NCI-H1436 treated with DMSO at 0.1 percent for 48 hours (cell line): ENCODE results near the gene PIK3CB.
"Not testable (repeated sequence)": the region's sequence is repeated elsewhere in the genome, so short reads cannot be mapped to it uniquely, and the experiment has no call there.

Experiments
- DNase-seq: peaks from one replicate; lab custom pipeline; 2025; lab: John Stamatoyannopoulos, UW

Gene PIK3CB

DNA sequence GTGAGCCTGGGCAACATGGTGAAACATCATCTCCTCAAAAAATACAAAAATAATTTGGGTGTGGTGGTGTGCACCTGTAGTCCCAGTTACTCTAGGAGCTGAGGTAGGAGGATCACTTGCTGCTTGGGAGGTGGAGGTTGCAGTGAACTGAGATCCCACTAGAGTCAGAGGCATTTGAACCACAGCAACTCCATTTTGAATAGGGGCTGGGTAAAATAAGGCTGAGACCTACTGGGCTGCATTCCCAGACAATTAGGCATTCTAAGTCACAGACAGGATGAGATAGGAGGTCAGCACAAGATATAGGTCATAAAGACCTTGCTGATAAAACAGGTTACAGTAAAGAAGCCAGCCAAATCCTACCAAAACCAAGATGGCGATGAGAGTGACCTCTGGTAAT, 12.1 kb upstream of the PIK3CB start:
- DNase-seq: not testable (repeated sequence)

DNA sequence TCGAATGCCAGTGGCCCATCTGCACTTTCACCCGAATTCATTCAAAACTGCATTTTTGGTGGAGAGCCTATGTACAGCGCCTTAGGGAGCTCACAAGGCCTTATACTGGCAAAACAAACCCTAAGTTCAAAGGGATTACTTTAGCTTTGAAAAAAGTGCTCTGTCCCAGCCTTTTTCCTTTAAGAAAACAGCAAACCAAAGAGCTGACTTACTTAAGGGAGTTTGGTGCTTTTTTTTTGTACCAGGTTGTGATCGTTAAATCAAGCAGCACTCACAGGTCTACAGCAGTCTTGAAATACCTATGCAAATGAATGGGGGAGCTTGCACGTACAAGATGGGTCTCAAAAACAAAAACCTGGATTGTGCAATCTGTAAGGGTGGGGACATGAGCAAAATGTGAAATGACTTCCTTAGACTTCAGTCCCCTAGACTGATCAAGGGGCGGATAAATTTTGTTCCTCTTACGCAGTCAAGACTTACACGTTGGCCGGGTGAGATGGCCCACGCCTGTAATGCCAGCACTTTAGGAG, 11.6 kb upstream of the PIK3CB start:
- DNase-seq: no peak

DNA sequence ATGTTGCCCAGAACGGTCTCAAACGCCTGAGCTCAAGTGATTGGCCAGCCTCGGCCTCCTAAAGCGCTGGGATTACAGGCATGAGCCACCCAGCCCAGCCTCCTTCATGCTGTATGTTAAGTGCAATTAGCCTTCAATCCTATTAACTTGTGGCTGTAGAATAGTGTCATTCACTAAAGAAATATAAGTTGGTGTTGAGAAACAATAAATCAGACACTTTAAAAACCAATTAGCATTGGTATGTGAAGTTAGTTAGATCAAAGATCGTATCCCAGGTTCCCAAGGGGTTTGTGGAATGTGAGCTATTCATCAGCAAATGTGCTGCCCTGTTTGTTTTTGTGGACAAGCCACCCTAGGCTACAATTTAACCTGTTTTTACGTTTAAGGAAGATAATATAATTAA, 11.0 kb upstream of the PIK3CB start:
- DNase-seq: no peak

DNA sequence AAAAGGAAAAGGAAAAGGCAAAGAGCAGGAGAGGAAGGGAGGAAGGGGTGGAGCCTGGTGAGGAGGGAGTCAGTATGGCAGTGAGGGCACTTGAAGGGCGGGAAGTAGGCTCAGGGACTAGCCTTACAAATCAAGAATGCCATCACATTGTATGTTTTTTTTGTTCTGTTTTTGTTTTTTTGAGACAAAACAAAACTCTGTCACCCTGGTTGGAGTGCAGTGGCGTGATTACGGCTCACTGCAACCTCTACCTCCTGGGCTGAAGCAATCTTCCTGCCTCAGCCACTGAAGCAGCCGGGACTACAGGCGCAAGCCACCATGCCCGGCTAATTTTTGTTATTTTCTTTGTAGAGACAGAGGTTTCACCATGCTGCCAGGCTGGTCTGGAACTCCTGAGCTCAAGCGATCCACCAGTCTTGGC, 10.5 kb upstream of the PIK3CB start:
- no peak for DNase-seq

DNA sequence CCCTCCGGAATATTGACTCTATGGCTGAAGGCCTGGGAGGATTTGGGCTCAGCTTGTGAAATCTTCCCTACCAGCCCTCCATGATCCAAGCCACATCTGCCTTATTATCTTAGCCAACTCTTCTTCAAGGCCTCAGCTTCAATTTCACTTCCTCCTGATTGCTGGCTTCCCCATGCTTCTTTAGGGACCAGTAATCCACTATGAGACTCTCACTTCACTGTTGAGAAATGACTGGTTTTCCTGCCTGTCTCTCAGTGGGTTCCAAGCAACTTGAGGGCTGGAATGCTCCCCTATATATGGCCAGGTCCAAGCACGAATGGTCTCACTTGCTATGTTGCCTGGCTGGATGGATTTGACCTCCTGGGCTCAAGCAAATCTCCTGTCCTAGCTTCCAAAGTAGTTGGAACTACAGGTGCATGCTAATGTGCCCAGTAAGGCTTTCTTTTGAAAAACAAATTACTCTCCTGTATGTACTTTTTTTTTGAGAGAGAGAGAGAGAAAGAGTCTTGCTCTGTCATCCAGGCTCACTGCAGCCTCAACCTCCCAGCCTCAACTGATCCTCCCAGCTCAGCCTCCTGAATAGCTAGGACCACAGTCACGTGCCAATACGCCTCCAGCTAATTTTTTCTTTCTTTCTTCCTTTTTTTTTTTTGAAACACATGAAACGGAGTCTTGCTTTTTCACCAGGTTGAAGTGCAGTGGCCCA, 7.9 kb upstream of the PIK3CB start:
- no peak for DNase-seq

DNA sequence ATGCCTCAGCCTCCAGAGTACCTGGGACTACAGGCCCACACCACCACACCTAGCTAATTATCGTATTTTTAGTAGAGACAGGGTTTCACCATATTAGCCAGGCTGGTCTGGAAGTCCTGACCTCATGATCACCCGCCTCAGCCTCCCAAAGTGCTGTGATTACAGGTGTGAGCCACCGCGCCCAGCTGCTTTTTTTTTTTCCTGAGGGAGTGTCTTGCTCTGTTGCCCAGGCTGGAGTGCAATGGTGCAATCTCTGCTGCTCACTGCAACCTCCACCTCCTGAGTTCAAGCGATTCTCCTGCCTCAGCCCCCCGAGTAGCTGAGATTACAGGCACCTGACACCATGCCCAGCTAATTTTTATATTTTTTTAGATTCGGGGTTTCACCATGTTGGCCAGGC, 3.7 kb upstream of the PIK3CB start:
- not testable (repeated sequence) for DNase-seq

DNA sequence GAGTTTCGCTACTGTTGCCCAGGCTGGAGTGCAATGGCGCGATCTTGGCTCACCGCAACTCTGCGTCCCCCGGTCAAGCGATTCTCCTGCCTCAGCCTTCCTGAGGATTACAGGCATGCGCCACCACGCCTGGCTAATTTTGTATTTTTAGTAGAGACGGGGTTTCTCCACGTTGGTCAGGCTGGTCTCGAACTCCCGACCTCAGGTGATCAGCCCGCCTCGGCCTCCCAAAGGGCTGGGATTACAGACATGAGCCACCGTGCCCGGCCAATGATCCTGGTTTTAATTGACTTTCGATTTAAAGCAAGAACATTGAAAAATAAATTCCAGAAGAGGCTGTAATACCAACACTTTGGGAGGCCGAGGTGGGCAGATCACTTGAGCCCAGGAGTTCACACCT, 1.1 kb upstream of the PIK3CB start:
- not testable (repeated sequence) for DNase-seq

DNA sequence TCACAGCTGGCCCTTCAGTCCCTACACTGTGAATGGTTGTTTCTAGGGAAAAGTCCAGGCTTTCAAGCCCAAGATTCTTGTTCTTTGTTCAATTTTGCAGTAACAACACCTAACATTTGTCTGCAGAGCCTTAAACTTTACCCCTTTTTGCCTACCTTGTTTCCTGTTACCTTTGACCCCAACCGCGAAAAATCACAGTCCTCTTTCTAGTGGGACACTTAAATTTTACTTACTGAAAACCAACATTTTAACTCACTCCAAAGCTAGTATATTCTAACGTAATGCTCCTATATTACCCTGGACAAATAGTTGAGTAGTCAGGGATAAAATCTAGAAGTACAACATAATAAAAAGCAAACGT, 649 bp upstream of the PIK3CB start:
- DNase-seq: no peak

DNA sequence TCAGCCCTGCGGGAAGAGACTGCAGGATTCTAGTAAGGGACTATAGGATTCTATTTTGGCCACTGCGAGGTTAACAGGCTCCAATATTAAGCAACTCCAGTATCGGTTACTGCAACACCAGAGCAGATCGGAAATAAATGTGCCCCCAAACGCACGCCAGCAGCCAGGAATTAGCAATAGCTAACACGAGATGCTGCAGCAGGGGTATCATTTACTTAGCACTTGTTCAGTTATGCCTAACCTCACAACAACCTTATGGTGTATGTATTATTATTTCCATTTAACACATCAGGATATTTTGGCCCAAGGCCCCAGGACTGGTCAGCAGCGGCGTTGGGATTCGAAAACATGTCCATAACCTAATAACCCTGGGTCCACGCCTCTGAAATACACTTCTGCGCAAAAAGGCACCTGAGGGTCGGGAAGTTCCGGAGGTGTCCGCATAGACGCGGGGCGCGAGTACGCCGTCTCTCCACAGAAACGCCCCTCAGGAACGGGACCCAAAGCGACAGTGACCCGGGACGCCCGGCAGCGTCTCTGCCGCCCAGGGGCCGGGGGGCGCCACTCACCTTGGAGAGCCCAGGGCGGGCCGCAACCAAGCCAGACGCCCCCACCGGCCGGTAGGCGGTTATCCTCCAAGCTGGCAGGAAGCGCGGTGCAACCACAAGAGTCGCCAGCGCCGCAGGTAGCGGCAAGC, 681 bp downstream of the PIK3CB start:
- no peak for DNase-seq

DNA sequence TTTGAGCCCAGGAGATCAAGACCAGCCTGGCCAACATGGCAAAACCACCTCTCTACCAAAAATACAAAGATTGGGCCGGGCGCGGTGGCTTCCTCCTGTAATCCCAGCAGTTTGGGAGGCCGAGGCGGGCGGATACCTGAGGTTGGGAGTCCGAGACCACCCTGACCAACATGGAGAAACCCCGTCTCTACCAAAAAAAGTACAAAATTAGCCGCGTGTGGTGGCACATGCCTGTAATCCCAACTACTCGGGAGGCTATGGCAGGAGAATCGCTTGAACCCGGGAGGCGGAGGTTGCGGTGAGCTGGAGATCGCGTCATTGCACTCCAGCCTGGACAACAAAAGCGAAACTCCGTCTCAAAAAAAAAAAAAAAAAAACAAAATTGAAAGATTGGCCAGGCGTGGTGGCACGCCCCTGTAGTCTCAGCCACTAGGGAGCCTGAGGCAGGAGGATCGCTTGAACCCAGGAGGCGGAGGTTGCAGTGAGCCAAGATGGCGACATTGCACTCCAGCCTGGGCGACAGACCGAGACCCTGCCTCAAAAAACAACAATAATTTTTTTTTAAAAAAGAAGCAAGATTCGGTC, 2.2 kb downstream of the PIK3CB start:
- DNase-seq: not testable (repeated sequence)

DNA sequence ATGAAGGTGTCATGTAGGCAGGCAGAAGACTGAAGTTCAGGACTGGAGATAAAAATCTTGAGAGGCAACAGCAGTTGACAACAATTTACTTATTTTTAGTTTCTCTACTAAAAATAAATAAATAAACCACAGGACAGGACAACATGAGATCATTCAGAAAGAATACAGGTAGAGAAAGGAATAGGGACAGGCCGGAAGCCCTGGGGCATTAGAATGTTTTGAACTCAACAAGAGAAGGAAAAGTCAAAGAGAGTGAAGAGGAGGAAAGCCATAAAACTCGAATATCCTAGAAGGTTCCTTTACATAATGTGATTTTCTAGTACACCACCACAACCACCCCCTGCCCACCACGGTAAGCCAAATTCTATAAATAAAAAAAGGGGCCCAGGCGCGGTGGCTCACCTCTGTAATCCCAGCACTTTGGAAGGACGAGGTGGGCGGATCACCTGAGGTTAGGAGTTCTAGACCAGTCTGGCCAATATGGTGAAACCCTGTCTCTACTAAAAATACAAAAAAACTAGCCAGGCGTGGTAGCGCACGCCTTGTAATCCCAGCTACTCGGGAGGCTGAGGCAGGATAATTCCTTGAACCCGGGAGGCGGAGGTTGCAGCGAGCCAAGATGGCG, 4.7 kb downstream of the PIK3CB start:
- DNase-seq: no peak

DNA sequence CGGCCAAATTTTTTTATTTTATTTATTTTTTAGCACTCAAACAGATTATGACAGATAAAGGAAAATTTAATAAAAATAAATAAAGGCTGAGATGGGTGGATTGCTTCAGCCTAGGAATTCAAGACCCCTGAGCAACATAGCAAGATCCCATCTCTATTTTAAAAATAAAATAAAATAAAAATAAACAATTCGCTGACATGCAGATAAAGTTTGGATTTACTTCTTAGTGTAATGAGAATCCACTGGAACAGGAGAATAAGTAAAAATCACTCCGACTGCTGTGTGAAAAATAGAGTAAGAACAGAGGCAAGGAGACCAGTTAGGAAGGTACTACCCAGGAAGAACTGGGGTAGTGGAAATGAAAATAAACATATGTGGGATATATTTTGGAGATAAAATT, 5.6 kb downstream of the PIK3CB start:
- no peak for DNase-seq

DNA sequence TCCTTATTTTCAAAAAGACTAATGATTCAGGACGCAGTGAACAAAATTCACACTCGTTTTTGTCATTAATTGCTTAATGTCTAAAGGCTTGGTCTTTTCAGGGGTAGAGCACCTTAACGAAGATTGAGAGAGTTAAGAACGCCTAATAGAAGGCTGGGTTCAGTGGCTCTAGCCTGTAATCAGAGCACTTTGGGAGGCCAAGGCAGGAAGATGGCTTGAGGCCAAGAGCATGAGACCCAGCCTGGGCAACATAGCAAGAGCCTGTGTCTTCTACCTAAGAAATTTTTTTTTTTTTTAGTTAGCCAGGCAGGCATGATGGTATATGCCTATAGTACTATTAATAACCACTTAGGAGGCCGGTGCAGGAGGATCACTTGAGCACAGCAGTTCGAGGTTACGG, 7.5 kb downstream of the PIK3CB start:
- no peak for DNase-seq

DNA sequence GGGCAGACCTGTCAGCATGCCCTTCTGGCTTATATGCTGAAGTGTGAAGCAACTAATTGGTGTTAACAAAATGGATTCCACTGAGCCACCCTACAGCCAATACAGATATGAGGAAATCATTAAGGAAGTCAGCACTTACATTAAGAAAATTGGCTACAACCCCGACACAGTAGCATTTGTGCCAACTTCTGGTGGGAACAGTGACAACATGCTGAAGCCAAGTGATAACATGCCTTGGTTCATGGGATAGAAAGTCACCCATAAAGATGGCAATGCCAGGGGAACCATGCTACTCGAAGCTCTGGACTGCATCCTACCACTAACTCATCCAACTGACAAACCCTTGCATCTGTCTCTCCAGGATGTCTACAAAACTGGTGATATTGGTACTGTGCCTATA, 9.4 kb downstream of the PIK3CB start:
- DNase-seq: no peak

DNA sequence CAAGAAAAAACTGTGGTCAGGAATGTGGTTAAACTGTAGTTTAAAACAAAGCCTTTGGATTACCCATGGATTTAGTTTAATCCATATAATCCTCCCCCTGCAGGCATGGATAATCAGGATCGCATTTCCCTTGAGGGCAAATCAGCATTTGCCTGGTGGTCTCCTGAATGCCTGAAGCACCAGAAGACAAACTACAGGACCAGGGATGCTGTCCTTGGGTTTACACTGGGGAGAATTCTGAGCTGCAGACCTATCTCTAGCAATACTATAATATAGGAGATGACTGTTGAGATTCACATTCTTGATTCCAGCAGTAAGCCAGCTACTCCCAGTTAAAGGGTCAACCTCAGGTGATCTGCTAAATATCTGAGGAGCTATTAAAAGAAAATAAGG, 10.6 kb downstream of the PIK3CB start:
- DNase-seq: no peak

DNA sequence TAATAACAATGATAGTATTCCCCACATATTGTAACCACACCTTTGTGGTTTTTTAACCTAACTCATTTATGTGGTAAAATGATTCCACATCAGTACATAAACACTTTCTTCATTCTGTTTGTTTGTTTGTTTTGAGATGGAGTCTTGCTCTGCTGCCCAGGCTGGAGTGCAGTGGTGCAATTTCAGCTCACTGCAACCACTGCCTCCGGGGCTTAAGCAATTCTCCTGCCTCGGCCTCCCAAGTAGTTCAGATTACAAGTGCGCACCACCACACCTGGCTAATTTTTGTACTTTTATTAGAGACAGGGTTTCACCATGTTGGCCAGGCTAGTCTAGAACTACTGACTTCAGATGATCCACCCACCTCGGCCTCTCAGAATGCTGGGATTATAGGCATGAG, 14.3 kb downstream of the PIK3CB start:
- DNase-seq: not testable (repeated sequence)

DNA sequence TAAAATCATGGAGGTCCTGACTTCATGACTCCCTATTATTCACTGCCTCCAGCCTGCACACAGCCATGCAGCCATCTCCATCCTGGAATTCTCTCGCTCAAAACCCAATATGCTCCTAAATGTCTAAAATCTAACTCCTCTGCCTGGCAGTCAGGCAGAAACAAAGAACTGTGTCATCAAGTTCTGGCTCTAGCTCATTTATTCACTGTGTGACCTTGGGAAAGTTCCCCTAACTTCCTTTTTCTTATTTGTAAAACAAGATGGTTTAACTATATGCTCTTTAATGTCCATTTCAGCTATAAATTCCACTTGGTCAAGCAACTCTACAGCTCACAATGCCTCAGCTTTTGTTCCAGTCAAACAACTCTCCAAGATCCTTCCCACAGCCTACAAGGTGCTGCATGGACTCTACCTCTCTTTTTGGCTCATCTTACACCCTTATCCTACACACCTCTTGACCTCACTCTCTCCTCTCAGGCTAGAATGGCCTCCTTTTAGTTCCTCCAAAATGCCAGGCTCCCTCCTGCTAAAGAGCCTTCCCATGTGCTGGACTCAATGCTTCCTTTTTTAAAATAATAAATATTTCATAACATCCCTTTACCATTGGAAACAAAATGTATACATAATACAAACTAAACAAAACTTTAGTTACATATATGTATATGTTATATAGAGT, 16.4 kb downstream of the PIK3CB start:
- no peak for DNase-seq

DNA sequence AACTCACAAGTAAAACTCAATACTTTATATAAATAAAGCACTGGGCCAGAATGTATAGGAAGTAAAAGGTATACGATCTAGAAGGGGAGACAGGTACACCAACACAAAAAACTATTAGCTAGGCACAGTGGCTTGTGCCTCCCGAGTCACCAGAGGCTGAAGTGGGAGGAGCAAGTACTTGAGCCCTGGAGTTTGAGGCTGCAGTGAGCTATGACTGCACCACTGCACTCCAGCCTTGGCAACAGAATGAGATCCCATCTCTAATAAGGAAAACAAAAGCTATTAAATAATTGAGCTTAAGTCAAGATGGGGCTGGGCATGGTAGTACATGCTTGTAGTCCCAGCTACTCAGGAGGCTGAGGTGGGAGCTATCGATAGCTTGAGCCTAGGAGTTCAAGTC, 17.0 kb downstream of the PIK3CB start:
- DNase-seq: no peak

DNA sequence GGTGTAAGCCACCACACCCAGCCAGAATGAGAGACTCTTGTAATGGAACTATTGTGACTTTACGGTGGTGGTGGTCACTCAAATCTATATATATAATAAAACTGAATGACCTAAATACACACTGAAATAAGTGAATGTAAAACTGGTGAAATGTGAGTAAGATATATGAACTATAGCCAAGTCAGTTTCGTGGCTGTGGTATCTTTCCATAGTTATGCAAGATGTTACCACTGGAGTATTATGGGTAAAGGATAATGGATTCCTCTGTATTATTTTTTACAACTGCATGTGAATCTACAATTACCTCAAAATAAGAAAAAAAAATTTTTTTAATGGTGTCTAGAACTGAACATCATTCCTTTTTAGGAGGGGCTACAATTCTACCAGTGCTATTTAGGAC, 21.9 kb downstream of the PIK3CB start:
- DNase-seq: no peak

DNA sequence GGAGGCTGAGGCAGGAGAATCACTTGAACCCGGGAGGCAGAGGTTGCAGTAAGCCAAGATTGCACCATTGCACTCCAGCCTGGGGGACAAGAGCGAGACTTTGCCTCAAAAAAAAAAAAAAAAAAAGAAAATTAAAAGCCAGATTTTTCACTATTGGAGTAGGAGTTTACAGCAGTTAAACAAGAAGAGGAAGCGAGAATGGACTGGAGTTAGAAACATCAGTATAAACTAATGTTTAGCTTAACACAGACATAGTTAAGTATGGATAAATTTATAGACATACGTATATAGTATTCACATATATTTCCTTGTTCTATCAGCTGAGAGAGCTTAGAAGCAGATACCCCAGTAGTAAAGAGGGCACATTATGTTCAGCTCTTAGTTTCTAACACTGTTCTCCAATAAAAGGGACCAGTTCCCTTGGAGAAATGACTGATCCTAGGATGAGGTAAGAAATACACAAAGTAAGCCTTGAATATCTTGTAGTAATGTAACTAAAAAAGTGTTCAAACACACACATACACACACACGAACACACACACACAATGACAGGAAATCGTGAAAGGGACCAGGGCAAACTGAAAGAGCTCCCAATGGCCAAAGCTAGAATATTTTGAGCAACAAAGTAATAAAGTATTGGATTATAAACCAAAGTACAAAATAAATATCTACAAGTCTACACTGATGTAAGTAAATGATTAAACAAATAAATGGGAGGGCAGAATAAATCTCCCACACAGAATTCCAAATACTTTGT, 25.1 kb downstream of the PIK3CB start:
- DNase-seq: no peak

DNA sequence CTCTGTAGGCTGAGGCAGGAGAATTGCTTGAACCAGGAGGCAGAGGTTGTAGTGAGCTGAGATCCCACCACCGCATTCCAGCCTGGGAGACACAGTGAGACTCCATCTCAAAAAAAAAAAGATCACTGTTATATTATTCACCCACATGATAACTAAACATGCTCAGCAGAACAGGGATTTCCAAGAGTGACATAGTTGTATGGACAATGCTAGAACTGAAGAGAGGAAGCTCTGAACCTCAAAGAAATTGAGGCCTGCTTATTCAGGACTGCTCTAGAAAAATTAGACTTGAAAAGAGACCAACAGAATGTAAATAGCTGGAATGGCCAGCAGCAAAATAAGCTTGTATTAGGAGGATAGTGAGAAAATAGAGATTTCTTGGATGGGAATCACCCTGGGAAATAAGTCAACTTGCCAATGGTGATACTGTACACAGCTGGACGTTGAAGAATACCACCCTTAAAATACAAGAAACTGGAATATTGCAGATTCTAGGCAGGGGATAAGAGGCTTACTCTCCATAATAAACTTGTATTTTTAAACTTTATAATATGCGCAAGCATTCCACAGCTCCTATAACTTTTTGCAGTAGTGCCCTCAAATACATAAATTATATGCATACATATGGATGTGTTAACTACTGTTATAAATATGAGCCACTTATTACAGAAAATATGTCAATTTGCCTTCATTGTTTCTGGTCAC, 28.2 kb downstream of the PIK3CB start:
- DNase-seq: no peak
